Stimulated activated CD8-positive, alpha-beta memory T cell treated with anti-CD3 and anti-CD28 coated beads, Interleukin-2, amount 100 ng/mL, for 48 hours (primary cell): ENCODE results near the gene SECISBP2.

Experiments used
- DNase-seq, 2 donors: peaks; one replicate each; pipeline ENCODE4 v3.0.0-alpha.2; 2020; ENCODE audit warnings: low read depth in 2 of 2

SECISBP2 gene

DNA sequence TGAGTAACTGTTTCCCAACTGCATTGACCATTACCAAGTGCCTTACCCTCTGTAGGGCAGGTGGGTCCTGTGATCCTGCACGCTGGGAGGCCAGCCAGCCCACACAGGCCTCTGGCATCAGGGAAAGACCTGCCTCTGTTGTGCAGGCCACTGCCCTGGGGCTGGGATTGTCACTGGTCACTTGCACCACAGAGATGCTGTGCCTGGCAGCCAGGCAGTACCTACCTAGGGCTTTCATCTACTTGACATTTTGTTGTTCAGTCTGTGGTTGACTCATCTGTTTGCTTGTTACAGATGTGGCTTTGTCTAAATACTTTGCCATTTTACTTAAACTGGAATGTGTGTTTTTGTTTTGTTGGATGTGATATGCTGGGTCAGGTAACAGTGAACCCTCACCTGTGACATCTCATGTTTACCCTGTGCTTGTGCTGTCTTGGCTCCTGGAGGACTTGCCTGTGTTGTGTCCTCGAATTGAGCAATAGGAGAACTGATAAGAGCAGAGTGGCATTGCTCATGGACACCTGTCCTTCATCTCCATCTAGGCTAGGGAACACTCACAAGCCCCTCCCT lies 32.8 kb downstream of the SECISBP2 start:
- no peak for DNase-seq

DNA sequence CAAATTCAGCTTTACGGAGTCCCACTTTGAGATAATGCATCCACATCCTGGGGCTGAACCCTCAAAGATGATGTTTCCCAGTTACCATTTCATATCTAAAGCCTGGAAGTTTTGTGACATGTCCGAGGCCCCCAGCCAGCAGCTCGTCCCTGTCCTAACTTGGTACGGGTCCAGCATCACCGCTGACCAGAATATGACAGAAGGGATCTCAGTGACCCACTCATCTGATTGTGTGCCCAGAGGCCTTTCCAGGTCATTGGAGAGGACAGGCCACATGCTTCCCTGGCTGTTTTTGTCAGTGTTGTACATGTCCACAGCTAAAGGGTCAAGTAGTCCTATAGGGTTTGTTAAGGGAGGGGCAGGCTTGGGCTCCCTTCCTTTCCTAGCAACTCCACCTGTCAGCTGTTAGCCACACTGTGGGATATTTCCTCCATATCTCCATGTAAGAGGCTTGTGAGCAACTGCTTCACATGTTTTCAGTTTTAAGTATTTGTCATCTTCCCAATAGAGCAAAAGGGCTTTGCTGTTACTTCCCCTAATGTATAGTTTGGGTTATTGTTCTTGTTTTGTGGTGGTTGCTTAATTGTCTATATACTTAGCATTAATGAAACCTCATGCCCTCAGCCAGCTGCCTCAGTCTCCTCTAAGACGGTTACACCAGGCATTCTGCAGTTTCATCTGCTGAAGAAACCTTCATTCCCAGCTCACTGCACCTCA lies 33.4 kb downstream of the SECISBP2 start:
- no peak for DNase-seq

DNA sequence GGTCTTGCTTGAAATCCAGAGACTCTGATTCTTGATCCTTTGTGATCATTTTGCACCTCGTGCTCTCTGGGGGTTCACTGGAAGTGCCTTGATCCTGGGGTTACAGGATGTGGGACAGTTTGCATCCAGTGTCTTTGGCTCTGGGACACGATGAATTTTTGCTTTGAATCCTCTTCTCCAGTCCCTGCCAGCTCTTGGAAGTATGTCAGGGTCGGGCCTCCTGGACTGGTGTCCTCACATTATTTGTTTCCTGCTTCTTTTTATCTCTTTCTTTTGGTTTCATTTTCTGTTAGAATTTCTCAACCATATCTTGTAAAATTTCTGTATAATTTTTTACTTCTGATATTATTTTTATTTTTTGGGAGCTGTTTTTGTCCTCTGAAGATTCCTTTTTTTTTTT lies 34.2 kb downstream of the SECISBP2 start:
- no peak for DNase-seq

DNA sequence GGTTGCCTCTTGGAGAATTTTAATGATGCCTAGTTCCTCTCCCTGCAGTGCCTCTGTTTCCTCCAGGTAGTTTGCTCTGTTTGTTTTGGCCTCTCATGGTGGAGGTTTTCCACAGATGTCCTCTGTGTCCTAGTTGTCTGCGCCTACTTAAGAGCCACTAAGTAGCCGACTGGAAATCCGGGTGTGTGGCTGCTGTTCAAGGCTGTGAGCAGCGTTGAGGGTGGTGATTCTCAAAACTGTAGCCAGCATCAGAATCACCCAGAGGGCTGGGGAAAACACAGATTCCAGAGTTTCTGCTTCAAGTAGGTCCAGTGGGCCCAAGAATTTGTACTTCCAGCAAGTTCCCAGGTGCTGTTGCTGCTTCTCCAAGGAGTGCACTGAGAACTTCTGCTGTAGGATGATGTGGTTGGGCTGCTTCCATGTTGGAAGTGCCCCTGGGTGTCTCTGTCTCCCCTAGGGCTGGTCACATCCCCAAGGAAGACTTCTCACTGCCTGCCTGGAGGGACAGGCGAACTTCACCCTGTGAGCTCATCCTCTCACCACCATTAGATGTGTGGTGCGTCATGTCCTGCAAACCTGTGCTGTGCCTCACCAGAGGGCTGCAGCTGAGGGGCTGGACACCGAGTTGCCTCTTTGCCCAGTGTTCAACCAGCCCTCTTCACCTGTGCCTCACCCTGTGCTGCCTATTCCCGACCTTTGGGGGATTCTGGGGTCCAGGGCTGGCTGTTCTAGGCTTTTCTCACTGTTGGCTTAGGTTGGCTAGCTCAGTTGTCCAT lies 34.8 kb downstream of the SECISBP2 start:
- no peak for DNase-seq

DNA sequence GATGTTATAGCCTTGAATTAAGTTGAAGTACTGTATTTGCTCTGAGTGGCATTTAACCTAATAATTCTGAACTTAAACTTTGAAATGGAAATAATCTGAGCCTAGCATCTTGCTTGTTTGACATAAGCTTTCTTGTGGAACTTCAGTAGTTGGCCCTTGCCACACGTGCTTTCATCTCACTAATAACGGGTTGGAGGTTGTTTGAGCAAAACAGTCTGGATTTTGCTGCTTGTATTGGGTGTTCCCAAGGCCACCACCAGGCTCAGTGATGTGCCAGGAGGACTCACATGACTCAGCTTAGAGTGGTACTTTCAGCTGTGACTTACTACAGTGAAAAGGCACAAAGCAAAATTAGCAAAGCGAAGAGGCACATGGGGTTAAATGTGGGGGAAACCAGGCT lies 35.7 kb downstream of the SECISBP2 start:
- DNase-seq = no peak

DNA sequence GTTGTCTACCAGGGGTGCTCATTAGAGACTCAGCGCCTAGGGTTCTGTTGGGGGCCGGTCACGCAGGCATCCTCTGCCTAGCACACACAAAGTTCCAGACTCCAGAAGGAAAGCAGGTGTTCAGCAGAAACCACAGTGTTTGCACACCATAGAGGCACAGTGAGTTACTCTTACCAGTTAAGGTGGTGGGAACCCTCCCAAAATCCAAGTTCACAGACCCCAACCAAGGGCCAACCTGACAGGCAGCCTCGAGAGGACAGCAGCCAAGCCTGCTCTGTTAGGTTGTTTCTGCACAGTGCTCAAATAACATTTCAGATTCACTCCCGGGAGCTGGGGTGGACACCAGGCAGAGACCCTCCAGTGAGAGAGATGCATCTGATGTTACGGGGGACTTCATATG lies 36.2 kb downstream of the SECISBP2 start:
- no peak for DNase-seq

DNA sequence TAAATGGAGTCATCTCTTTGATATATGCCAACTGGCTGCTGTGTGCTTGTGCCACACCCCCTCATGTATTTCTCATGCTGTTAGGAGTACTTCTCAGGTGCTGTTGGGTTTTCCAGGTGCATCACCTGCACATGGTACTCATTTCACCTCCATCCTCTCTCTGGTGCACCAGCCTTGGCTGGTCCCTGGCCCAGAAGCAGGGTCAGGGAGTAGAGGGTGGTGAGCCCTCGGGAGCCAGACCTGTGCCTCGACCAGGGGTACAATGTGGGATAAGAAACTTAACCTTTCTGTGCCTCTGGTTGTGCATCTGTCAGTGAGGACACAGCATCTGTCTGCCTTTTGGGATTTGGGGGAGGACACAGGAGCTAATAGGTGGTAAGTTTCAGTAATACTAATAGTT lies 38.5 kb downstream of the SECISBP2 start:
- no peak for DNase-seq

DNA sequence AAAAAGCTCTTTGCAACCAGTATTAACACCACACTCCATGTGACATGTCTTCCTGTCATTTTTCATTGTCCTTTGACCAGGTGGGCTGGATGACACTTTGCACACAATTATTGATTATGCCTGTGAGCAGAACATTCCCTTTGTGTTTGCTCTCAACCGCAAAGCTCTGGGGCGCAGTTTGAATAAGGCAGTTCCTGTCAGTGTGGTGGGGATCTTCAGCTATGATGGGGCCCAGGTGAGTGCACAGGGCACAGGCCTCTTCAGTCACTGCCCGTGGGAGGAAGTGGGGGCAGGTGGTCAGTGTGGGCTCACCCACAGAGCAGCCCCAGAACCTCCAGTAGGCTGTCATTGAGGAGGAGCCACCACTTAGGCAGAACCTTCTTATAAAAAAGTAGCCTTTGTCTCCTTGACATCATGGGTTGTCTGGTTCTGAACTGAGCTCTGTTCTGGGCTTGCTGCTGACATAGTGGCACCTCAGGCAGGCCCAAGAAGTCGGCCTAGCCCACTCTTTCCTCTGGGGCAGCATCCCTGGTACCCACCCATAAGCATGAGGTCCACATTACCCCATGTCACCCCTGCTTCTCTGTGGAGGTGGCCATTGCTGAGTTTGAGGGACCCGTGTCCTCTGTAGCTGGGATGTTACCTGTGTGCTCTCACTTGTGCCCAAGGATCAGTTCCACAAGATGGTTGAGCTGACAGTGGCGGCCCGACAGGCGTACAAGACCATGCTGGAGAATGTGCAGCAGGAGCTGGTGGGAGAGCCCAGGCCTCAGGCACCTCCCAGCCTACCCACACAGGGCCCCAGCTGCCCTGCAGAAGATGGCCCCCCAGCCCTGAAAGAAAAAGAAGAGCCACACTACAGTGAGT lies 39.3 kb downstream of the SECISBP2 start:
- no peak for DNase-seq

DNA sequence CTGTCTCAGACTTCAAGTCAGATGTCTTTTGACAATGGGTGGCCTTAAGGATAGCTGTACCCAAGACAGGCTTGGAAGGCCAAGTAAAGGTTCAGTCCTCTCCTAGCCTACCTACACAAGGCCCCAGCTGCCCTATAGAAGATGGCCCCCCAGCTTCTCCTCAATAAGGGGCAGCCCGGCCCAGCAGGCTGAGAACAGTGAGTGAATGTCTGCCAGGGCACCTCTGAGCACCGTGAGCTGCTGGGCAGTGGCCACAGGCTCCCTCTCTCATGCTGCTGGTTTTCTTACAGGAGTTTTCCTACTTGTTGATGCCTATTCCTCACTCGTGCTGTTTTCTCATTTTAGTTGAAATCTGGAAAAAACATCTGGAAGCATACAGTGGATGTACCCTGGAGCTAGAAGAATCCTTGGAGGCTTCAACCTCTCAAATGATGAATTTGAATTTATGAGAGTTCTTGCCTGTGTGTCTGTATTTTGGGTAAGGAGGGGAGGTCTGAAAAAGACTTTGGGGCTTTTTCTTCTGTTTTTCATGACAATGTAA lies 40.1 kb downstream of the SECISBP2 start:
- no peak for DNase-seq

DNA sequence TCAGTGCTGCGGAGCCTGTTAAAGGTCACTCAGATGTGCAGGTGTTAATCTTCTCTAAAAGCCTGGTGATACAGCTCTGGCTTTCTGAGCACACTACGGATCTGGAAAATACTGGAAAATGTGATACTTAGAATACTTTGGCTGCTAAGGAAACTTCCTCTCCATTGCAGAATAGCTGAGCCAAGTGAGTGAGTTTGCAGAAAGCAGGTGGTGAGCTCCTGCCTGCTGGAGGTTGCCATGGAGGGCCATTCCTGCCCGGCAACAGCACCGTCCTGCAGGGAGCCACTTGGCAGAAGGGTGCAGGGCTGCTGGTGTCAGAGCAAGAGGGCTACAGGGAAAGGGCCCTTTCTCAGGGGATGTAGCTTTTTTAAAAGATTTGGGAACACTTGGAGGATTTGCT lies 40.7 kb downstream of the SECISBP2 start:
- no peak for DNase-seq

DNA sequence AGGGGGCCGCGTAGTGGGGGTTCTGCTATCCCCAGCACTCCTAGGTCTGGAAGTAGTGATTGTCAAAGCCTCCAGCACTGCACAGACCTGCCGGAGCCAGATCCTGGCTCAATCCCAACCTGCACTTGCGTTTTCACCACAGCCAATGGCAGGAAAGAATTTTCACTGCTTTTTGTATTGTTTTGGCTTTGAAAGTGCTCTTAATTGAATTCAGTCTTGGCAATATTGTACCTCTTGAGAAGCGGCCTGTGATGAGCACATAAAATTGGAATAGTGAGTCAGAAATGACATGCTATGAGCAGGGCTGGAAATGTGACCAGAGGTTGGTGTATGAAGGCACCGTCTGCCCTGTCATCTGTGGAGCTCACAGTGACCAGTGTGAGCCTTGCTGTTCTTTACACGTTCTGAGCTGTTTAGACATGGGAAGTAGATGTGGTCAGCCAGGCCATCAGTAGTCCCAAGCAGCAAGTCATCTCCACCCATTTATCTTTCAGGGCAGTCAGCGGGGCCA lies 41.5 kb downstream of the SECISBP2 start:
- DNase-seq = no peak

DNA sequence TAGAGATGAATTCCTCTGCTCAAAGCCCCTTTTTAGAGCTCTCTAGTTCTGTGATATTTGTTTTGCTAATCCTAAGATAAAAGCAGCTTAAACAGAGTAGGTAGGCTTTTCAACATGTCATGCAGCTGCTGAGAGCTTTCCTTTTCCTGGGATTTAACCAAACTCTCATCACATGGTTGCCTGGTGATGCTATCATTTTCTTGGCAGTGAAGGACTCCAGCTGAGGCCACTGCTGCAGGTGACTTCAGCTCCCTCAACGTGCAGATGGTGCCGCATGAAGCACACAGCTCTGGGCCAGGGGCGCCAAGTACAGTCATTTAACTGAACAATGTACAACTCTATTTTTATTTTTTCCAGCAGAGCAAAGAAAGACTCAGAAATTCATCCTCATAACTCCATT lies 42.2 kb downstream of the SECISBP2 start:
- no peak for DNase-seq

DNA sequence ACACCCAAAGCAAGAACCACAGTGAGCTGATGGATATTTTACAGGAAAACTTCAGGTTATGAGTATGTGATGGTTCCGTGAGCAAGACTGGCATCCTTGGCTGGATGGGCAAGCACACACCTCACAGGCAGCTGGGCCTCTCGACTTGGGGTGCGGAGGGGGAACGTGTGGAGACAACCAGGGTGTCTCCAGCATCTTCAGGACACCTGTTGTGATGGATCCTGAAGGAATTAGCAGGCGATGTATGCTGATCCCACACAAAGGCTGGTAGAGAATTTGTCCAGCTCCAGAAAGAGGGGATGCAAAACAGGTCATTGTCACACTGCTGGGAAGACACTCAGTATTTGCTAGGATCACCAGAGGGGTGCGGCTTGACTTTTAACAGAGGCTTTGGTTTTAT lies 42.7 kb downstream of the SECISBP2 start:
- DNase-seq = no peak

DNA sequence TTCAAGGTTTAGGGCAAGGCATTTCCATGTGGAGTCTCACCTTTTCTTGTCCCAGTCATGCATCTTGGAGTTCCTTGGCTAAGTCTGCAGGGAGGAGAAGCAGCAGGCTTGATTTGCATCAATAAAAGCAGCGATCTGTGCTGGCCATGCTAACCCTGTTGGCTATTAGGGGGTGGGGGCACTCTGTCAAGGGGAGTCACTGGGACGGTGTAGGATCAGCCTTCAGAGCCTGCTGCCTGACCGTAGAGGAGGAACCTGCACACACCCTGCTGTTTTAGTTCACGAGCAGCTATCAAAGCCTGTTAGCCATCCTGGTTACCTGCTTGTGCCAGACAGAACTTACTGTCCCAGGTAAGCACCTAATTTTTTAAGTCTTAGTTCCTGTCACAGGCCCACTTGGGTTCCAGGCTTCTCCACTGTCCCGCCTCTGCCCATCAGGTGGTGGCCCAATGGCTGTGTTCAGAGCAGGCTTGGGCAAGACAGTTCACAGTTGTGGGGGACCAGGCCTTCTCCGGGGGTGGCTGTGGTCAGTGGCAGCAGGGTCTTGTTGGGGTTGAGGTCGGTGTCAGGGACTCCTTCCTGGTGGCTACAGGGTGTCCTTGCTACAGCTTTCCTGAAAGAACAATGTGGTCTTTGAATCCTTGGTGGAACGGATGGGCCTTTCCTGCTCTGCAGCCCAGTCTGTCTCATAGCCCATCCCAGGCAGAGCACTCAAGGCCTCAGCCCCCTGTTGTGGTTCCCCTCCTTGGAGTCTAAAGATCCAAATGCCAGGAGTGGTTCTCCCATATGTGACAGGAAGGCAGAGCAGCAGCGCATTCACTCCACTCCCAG lies 43.7 kb downstream of the SECISBP2 start:
- DNase-seq = no peak

DNA sequence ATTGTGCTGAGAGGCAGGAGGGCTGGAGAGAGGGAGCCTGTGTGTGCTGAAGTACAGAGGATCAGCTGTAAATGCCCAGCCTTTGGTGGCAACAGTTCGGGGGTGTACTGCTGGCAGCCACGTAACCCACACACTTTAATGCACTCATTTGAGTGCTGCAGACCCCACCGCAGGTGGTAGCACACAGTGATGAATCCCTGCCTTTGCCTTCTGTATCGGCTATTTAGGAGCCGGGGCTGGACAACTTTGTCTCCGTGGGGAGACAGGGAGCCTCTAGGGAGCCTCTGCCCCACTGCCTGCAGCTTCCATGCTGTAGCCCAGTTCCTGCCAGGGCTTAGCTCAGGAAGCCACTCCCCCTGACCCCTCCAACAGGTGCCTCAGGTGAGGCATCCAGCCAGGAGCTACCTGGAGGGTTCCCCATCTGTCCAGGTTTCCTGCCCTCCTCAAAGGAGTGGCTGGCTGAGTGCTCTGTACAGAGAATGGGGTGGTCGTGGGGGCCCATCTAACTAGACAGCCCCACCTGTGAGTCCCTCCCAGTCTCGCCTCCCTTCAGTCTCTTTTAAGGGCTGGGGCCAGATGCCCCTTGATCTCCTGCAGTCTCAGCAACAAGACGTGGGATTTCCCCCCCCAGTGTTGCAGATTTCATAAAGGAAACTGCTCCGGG lies 44.5 kb downstream of the SECISBP2 start:
- DNase-seq = no peak

DNA sequence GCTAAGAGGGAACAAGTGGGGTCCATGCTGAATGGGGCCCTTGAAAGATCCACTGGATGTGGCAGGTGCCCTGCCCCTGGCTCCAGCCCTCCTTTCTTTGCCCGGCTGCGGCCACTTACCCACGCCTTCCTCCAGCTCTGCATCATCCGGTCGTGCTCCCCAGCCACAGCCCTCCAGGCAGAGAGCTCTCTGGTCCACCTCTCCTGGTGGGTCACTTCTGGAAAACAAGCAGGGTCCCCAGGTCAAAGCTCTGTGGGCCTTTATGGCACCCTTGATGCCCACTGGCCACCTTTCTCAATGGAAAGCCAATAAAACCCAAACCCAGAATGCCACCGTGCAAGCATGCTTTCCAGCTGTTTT lies 45.0 kb downstream of the SECISBP2 start:
- no peak for DNase-seq

DNA sequence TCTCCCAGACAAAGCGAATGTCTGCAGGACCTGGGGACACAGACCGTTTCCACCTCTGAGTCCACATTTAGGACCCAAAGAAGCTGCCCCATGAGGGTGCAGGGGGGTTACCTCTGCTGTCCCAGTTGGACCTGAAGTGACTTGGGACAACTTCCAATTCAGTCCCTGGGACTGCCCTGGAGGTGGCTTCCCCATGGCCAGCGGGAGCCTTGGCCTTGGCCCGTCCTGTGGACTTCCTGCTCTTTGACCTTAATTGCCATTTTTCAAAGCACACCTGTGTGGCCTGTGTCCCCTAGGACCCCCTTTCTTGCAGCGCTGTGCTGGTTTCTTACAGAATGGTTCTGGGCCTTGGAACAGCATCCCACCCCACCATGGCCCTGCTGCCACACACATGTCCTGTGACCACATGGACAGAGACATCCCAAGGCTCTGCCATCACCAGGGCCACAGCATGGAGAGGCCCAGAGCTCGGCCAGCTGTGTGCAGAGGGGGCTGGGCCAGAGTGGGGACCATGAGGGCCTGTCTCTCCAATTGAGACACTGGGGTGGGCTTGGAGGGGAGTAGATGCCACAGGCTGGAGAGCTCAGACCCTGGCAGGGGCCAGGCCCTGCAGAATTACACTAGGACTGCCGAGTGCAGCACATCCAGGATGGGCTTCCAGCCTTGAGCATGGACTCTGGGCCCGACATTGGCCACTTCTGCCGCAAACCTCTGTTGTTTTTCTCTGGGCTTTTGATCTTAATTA lies 45.8 kb downstream of the SECISBP2 start:
- no peak for DNase-seq

DNA sequence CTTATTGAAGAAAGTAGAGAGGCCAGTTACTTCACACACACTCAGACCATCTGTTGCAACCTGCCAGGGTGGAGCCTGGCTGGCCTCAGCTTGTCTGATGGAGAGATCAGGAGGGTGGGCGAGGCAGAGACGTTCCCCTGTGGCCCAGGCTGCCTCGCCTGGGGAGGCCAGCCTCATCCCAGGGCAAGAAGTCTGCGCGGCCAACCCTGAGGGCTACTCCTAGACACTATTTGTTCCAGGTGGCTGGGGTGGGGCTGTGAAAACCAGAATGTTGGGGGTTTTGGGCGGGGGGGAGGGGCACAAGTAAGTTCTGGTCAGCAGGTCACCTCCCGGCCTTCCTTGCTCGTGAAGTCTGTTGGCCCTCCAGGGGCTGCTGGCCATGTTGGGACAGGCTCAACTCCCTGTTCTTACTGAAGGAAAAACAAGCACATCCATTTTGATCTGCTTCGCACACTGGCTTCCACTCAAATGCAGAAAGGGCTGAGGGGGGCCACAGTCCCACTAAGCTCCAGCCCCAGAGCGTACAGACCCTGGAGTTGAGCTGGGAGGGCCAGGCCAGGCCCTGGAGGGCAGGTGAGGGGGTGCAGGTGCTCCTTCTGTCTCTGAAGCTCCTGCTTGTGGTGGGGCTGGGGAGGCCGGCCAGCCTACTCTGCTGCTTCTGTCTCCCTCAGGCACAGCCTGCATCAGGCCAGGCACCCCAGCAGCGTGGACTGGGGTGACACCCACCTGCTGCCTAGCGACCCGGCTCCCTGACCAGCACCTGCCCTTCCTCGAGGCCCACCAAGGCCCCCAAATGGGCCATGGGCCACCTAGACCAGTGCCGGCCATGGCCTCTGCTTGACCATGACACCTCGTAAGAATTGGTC lies 46.6 kb downstream of the SECISBP2 start:
- DNase-seq = no peak

DNA sequence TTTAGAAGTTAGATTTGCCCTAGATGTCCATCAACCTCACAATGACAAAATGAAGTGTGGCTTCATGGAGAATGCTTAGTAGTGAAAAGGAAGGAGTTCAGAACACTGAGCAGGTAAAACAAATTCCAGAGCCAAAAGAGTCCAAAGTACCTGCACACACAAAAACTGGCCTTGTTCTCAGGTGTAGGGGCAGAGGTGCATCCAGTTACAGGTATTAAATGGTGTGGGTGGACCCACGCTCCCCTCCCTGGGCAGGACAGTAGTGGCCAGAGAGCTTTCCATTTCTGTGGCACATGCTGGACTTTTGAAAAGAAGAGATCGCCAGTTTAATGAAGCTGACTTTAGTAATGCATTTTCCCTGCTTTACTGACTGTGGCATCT lies 47.2 kb downstream of the SECISBP2 start:
- DNase-seq = no peak
